Ishikawa (cell line): ENCODE results near the gene UVSSA.

ENCODE experiments used
- CEBPB ChIP-seq: IDR thresholded peaks from 2 replicates; pipeline ENCODE4 v1.6.1; 2012
- CREB1 ChIP-seq: IDR thresholded peaks from 2 replicates; pipeline ENCODE4 v1.6.1; 2012; ENCODE audit warnings: low read depth
- EGR1 ChIP-seq: IDR thresholded peaks from 2 replicates; pipeline ENCODE4 v1.6.1; 2012
- EP300 ChIP-seq: IDR thresholded peaks from 2 replicates; pipeline ENCODE4 v1.6.1; 2012; ENCODE audit warnings: borderline replicate concordance
- FOXM1 ChIP-seq: IDR thresholded peaks from 2 replicates; pipeline ENCODE4 v1.6.1; 2012; ENCODE audit warnings: low read depth, borderline replicate concordance
- MAX ChIP-seq: IDR thresholded peaks from 2 replicates; pipeline ENCODE4 v1.6.1; 2012
- NFIC ChIP-seq: IDR thresholded peaks from 2 replicates; pipeline ENCODE4 v1.6.1; 2012
- RAD21 ChIP-seq: IDR thresholded peaks from 2 replicates; pipeline ENCODE4 v1.6.1; 2012; ENCODE audit warnings: low read depth
- REST ChIP-seq: IDR thresholded peaks from 2 replicates; pipeline ENCODE4 v1.6.1; 2012; ENCODE audit warnings: low read depth, mild to moderate bottlenecking
- TAF1 ChIP-seq: IDR thresholded peaks from 2 replicates; pipeline ENCODE4 v1.6.1; 2012; ENCODE audit warnings: low read depth, mild to moderate bottlenecking
- TCF12 ChIP-seq: IDR thresholded peaks from 2 replicates; pipeline ENCODE4 v1.6.1; 2012; ENCODE audit warnings: low read depth
- TEAD4 ChIP-seq: IDR thresholded peaks from 2 replicates; pipeline ENCODE4 v1.6.1; 2012
- USF1 ChIP-seq: IDR thresholded peaks from 2 replicates; pipeline ENCODE4 v1.6.1; 2012
- YY1 ChIP-seq: IDR thresholded peaks from 2 replicates; pipeline ENCODE4 v1.6.1; 2012; ENCODE audit warnings: low read depth
- ZBTB7A ChIP-seq: IDR thresholded peaks from 2 replicates; pipeline ENCODE4 v1.6.1; 2012; ENCODE audit warnings: low read depth

UVSSA gene

GRCh38 chr4:1368421-1369090 lies 21.5 kb downstream of the UVSSA start:
- TF ChIP-seq YY1 (no peak), TCF12 (no peak), FOXM1 (no peak), EP300 (no peak), CEBPB (no peak)

- TF ChIP-seq CREB1 = no peak
- no peak for TF ChIP-seq FOXM1
Observed at GRCh38 chr4:1369091-1369450, 22.1 kb downstream of the UVSSA start.

GRCh38 chr4:1369479-1370079 lies 22.6 kb downstream of the UVSSA start:
- TF ChIP-seq NFIC (no peak), EGR1 (no peak), FOXM1 (no peak), TEAD4 (no peak), USF1 (no peak), RAD21 (no peak), REST (no peak), TCF12 (no peak), YY1 (no peak)

- no peak for TF ChIP-seq TCF12
- TF ChIP-seq REST = no peak
- no peak for TF ChIP-seq TAF1
- TF ChIP-seq TEAD4 = no peak
- no peak for TF ChIP-seq MAX
- no peak for TF ChIP-seq EGR1
- no peak for TF ChIP-seq USF1
- TF ChIP-seq NFIC = no peak
- TF ChIP-seq EP300 = no peak
- no peak for TF ChIP-seq CEBPB
- TF ChIP-seq CREB1 = no peak
- no peak for TF ChIP-seq FOXM1
- TF ChIP-seq YY1 = no peak
- TF ChIP-seq ZBTB7A = no peak
- TF ChIP-seq RAD21 = no peak
Observed at GRCh38 chr4:1370321-1371124, 23.5 kb downstream of the UVSSA start.

- TF ChIP-seq EP300 = no peak
- no peak for TF ChIP-seq CEBPB
- no peak for TF ChIP-seq RAD21
- TF ChIP-seq TEAD4 = no peak
- no peak for TF ChIP-seq TCF12
Observed at GRCh38 chr4:1371176-1372165, 24.5 kb downstream of the UVSSA start.
